Body of pancreas (tissue), 4 donors: ENCODE data around the gene RBMS2. TPM values are rescaled to one million over a fixed set of nuclear protein-coding genes. Genes with fewer than 3 reads are reported as not detected.
A peak's percentile ranks its signal among the peaks of the same experiment; 100 is the strongest.

ENCODE experiments used
- ATAC-seq: fragments of 150-250 bp; one replicate; pipeline ENCODE4 v1.9.1; 2016
- DNase-seq, 4 donors: peaks; one replicate each; pipeline ENCODE4 v3.0.0-alpha.2; 2019
- H3K27ac ChIP-seq, 4 donors: fragments of 200-600 bp; sonication (generic); 1 replicate in 3 of 4; 2 replicates in 1 of 4; pipeline versions ENCODE4 v1.5.1 to v1.6.1; 2016 to 2019; ENCODE audit warnings: mild to moderate bottlenecking in 1 of 4, mixed read lengths in 1 of 4, moderate library complexity in 1 of 4
- H3K27me3 ChIP-seq, 2 donors: fragments of 200-600 bp; sonication (generic); one replicate each; pipeline ENCODE4 v1.6.0; 2016; ENCODE audit warnings: mild to moderate bottlenecking in 1 of 2
- H3K36me3 ChIP-seq, 2 donors: fragments of 200-600 bp; sonication (generic); replicated peaks in 1 of 2; 2 replicates each; pipeline ENCODE4 v1.5.1; 2016; ENCODE audit warnings: low read depth in 2 of 2; ENCODE audit not compliant: insufficient read depth in 1 of 2
- H3K4me1 ChIP-seq: fragments of 200-600 bp; sonication (generic); one replicate; pipeline ENCODE4 v1.6.0; 2016
- H3K4me3 ChIP-seq, 2 donors: fragments of 200-600 bp; sonication (generic); 1 replicate in 1 of 2; 2 replicates in 1 of 2; pipeline ENCODE4 v1.5.1; 2016 to 2019
- H3K9me3 ChIP-seq, 3 donors: fragments of 200-600 bp; sonication (generic); 1 replicate in 2 of 3; 2 replicates in 1 of 3; pipeline ENCODE4 v1.5.1; 2016
- CTCF ChIP-seq, 7 experiments: fragments of 450-650 bp in 4 of 7; fragments of 200-600 bp in 3 of 7; sonication (generic) in 3 of 7; IDR thresholded peaks; one replicate each; pipeline ENCODE4 v1.5.1; 2016 to 2019; ENCODE audit warnings: antibody characterized with exemption in 7 of 7
- POLR2A ChIP-seq, 3 donors: fragments of 450-650 bp; IDR thresholded peaks; one replicate each; pipeline ENCODE4 v1.6.1; 2016; ENCODE audit warnings: antibody characterized with exemption in 3 of 3, mild to moderate bottlenecking in 2 of 3
- WGBS, 2 donors: methylation state at CpG; one replicate each; pipeline ENCODE4 v1.1.5; 2017; 5-methylcytosine and 5-hydroxymethylcytosine counted together
- intact Hi-C: fragments of 100-400 bp; cut with DNase I; formaldehyde crosslinking; loops from one replicate; pipeline ENCODE4 v1.15.1; 2023
- total RNA-seq, 2 donors: library from RNA; depleted of rRNA; stranded (reverse); fragments of >200 nt; gene quantifications; one replicate each; pipeline ENCODE4 v1.1.0, GENCODE V29; 2016

The RBMS2 gene
- total RNA-seq, 2 donors from 2014 or later, result 9.6 to 18.9 TPM

GRCh38 chr12:56477521-56478225 lies 43.9 kb upstream of the RBMS2 start:
- DNase-seq (peak in 3 of 4 donors; percentile 21 to 47 (median 34)), ATAC-seq (no peak)
- intact Hi-C loops, result no loop called here
- H3K4me1 ChIP-seq, result peaks cover 43% of the 10 kb centered on the region
- no peaks in the 10 kb centered on the region for H3K36me3 ChIP-seq
- H3K9me3 ChIP-seq, result no peaks in the 10 kb centered on the region
- H3K4me3 ChIP-seq, result no peak overlapping the region
- no peaks in the 10 kb centered on the region for H3K27me3 ChIP-seq
- 70 to 74% methylated on average over 5 to 6 of the region's 6 CpGs for WGBS, 2 donors
- H3K27ac ChIP-seq, result peak overlapping the region; percentile 89 to 92 (median 92)
- TF ChIP-seq CTCF (IDR thresholded peaks at IDR 0.05) (no peak), POLR2A (IDR thresholded peaks at IDR 0.05) (no peak)

- no peaks in the 10 kb centered on the region for H3K36me3 ChIP-seq
- no peak for DNase-seq
- no peak overlapping the region for H3K4me3 ChIP-seq
- ATAC-seq, result no peak
- 96 to 97% methylated on average over 7 of the region's 7 CpGs for WGBS, 2 donors
- TF ChIP-seq POLR2A (IDR thresholded peaks at IDR 0.05) (no peak), CTCF (IDR thresholded peaks at IDR 0.05) (no peak)
- H3K27ac ChIP-seq, result peak overlapping the region in 1 of 4 donors; percentile 8
- intact Hi-C loops, result no loop called here
- peaks cover 39% of the 10 kb centered on the region for H3K4me1 ChIP-seq
- H3K9me3 ChIP-seq, result no peaks in the 10 kb centered on the region
- no peaks in the 10 kb centered on the region for H3K27me3 ChIP-seq
Observed at GRCh38 chr12:56479625-56480024, 42.0 kb upstream of the RBMS2 start.

GRCh38 chr12:56484566-56484965 lies 37.1 kb upstream of the RBMS2 start:
- WGBS, 2 donors, result 82 to 85% methylated on average over 1 of the region's 1 CpG

GRCh38 chr12:56486694-56487093 lies 34.9 kb upstream of the RBMS2 start:
- H3K4me3 ChIP-seq, result no peak overlapping the region
- no peak for DNase-seq

More at GRCh38 chr12:56484566-56484965, 37.1 kb upstream of the RBMS2 start:
- Histone ChIP-seq H3K27me3 (no peaks in the 10 kb centered on the region), H3K27ac (no peak overlapping the region), H3K4me3 (no peak overlapping the region), H3K36me3 (no peaks in the 10 kb centered on the region), H3K9me3 (no peaks in the 10 kb centered on the region), H3K4me1 (peaks cover 25% of the 10 kb centered on the region)
- no peak for ATAC-seq
- DNase-seq, result no peak
- TF ChIP-seq POLR2A (IDR thresholded peaks at IDR 0.05) (no peak), CTCF (IDR thresholded peaks at IDR 0.05) (no peak)
- intact Hi-C loops, result no loop called here

More at GRCh38 chr12:56486694-56487093, 34.9 kb upstream of the RBMS2 start:
- Histone ChIP-seq H3K36me3 (no peaks in the 10 kb centered on the region), H3K9me3 (no peaks in the 10 kb centered on the region), H3K27ac (peak overlapping the region in 2 of 4 donors; percentile 83 to 88), H3K4me1 (peaks cover 25% of the 10 kb centered on the region), H3K27me3 (no peaks in the 10 kb centered on the region)
- intact Hi-C loops, result no loop called here
- 81 to 89% methylated on average over 12 of the region's 12 CpGs for WGBS, 2 donors
- TF ChIP-seq POLR2A (IDR thresholded peaks at IDR 0.05) (no peak), CTCF (IDR thresholded peaks at IDR 0.05) (no peak)
- no peak for ATAC-seq
